GM18507 (cell line): ENCODE measurements around the gene GABRA5.
"Not testable (repeated sequence)": the region's sequence is repeated elsewhere in the genome, so short reads cannot be mapped to it uniquely, and the experiment has no call there.

Experiments
- DNase-seq: peaks from one replicate; pipeline ENCODE4 v3.0.0; 2011; ENCODE audit warnings: low read depth; ENCODE audit not compliant: insufficient read length; ENCODE audit errors: extremely low spot score
- FAIRE-seq: peaks from 2 replicates; lab custom pipeline; 2011; peaks lifted over from hg19 to GRCh38; lab: Jason Lieb, UNC

GABRA5 gene

GRCh38 chr15:26866298-26867199, at the start of gene GABRA5:
GABRA5 (plus strand) TSS chr15:26867062; CDS start chr15:26869249, 2,187 bp downstream.
- DNase-seq: no peak
- FAIRE-seq: no peak

GRCh38 chr15:26831191-26831590, 35.7 kb upstream of the GABRA5 start:
- DNase-seq, FAIRE-seq: not testable (repeated sequence)

GRCh38 chr15:26831951-26832350, 34.9 kb upstream of the GABRA5 start:
- DNase-seq: no peak
- no peak for FAIRE-seq

GRCh38 chr15:26838742-26839460, 28.0 kb upstream of the GABRA5 start:
- FAIRE-seq (no peak), DNase-seq (no peak)

GRCh38 chr15:26841514-26841913, 25.3 kb upstream of the GABRA5 start:
- FAIRE-seq: no peak

GRCh38 chr15:26841941-26842340, 24.9 kb upstream of the GABRA5 start:
- FAIRE-seq (no peak), DNase-seq (no peak)

More at GRCh38 chr15:26841514-26841913, 25.3 kb upstream of the GABRA5 start:
- DNase-seq: no peak

- DNase-seq (no peak), FAIRE-seq (no peak)
Measured at GRCh38 chr15:26842391-26842790, 24.5 kb upstream of the GABRA5 start.

GRCh38 chr15:26844901-26845300, 22.0 kb upstream of the GABRA5 start:
- DNase-seq: no peak
- no peak for FAIRE-seq

GRCh38 chr15:26848498-26848897, 18.4 kb upstream of the GABRA5 start:
- no peak for FAIRE-seq
- no peak for DNase-seq

GRCh38 chr15:26850161-26850560, 16.7 kb upstream of the GABRA5 start:
- FAIRE-seq: no peak

GRCh38 chr15:26852980-26853379, 13.9 kb upstream of the GABRA5 start:
- FAIRE-seq: no peak
- no peak for DNase-seq

More at GRCh38 chr15:26850161-26850560, 16.7 kb upstream of the GABRA5 start:
- DNase-seq: no peak

- FAIRE-seq: no peak
Measured at GRCh38 chr15:26854435-26854834, 12.4 kb upstream of the GABRA5 start.

GRCh38 chr15:26864664-26865191, 2.1 kb upstream of the GABRA5 start:
- DNase-seq: no peak
- FAIRE-seq: no peak

More at GRCh38 chr15:26854435-26854834, 12.4 kb upstream of the GABRA5 start:
- no peak for DNase-seq

- FAIRE-seq: no peak
- DNase-seq: no peak
Measured at GRCh38 chr15:26867200-26868007, 542 bp downstream of the GABRA5 start.

- DNase-seq (no peak), FAIRE-seq (no peak)
Measured at GRCh38 chr15:26868029-26868685, 1.3 kb downstream of the GABRA5 start.

- DNase-seq: no peak
- no peak for FAIRE-seq
Measured at GRCh38 chr15:26869628-26870027, 2.8 kb downstream of the GABRA5 start.

GRCh38 chr15:26870346-26870745, 3.5 kb downstream of the GABRA5 start:
- FAIRE-seq (no peak), DNase-seq (no peak)

- FAIRE-seq (no peak), DNase-seq (no peak)
Measured at GRCh38 chr15:26872206-26872605, 5.3 kb downstream of the GABRA5 start.

- FAIRE-seq: no peak
- no peak for DNase-seq
Measured at GRCh38 chr15:26873846-26874245, 7.0 kb downstream of the GABRA5 start.
